Stimulated activated CD8-positive, alpha-beta memory T cell treated with anti-CD3 and anti-CD28 coated beads, Interleukin-4, amount 100 ng/mL, for 1 hour (primary cell): ENCODE results near the gene LNPEP.

ENCODE experiments used
- DNase-seq, 2 donors: peaks; one replicate each; pipeline ENCODE4 v3.0.0-alpha.2; 2020; ENCODE audit warnings: low read depth in 2 of 2, low spot score in 1 of 2

The LNPEP gene

GRCh38 chr5:96957254-96958049, 21.6 kb downstream of the LNPEP start:
- no peak for DNase-seq

DNA sequence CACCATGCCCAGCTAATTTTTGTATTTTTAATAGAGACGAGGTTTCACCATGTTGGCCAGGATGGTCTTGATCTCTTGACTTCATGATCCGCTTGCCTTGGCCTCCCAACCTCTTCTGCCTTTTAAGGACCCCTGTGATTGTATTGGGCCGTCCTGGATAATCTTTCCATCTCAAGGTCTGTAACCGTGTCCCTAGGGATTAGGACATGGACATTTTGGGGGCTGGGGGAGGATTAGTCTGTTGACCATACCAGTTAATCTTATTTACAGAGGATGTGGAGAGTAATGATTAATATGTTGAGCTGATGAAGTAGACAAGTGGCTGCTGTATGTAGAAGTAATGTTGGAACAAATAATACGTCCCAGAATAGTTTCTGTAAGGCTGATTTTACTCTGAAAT, 23.1 kb downstream of the LNPEP start:
- no peak for DNase-seq

DNA sequence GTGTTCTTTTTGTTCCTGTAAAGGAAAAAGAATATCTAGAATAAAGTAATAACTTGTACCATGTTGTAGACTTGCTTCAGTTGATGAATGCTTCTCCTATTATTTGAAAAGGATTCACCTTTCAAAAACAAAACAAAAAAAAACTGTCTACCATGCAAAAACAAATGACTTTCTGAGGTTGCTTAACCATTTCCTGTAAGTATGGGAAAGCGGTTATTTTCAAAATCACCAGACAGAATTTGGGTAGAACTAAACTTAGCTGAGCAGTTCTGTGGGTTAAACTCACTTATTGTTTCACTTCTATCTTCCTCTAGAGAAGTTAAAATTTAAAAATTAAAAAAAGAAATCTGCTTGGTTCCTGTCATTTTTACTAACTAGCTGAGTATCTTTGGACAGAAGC, 25.2 kb downstream of the LNPEP start:
- DNase-seq = no peak

- no peak for DNase-seq
Observed at GRCh38 chr5:96962540-96962991, 26.7 kb downstream of the LNPEP start.

DNA sequence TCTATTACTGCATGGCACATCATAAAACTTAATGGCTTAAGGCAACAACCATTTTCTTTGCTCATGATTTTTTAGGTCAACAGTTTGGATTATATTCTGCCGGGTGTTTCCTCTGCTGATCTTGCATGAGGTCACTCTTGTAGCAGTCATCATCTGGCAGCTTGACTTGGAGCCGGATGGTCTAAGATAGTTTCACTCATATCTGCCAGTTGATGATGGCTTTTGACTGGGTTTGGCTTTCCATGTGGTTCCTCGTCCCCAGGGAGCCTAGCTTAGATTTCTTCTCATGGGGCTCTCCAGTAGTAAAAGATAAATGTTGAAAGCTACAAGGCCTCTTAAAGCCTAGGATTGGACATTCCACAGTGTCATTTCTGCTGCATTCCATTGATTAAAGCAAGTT, 27.4 kb downstream of the LNPEP start:
- no peak for DNase-seq

DNA sequence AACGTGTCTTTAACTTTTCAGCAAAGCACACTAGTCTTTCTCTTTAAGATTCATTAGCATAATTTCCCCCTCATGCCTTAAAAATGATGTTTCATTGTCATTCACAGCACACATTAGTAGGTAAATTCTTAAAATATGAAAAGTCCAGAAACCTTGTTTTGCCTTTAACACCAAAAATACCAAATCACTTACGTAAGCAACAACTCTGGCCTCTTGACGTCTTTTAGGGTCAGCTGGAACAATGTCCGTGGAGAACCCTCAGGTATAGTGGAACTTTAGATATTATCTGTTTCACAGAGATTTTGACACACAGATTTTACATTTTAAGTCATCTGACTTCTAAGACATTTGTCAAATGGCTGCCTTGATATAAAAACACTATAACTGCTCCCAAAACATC, 30.9 kb downstream of the LNPEP start:
- no peak for DNase-seq

DNA sequence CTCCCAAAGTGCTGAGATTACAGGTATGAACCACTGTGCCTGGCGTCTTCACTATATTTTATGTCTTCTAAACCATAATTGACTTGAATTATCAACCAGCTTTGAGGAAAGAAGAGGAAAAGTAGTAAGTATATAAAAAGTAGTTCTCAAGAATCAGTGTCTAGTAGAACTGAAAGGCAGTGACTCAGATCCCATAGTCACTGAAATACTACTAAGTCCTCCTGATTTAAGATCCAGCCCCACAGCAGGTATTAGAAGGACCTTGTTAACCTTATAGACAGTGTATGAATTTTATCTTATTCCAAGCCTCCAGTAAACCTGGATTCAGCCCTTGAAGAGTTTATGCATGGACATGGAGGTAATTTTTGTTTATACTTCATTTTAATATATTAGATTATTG, 31.5 kb downstream of the LNPEP start:
- no peak for DNase-seq

GRCh38 chr5:96968074-96968473, 32.2 kb downstream of the LNPEP start:
- no peak for DNase-seq

GRCh38 chr5:96968614-96969013, 32.7 kb downstream of the LNPEP start:
- no peak for DNase-seq

- no peak for DNase-seq
Observed at GRCh38 chr5:96969366-96969765, 33.5 kb downstream of the LNPEP start.

- no peak for DNase-seq
Observed at GRCh38 chr5:96972599-96973334, 36.9 kb downstream of the LNPEP start.

GRCh38 chr5:96973532-96974401, 37.9 kb downstream of the LNPEP start:
- DNase-seq = no peak

DNA sequence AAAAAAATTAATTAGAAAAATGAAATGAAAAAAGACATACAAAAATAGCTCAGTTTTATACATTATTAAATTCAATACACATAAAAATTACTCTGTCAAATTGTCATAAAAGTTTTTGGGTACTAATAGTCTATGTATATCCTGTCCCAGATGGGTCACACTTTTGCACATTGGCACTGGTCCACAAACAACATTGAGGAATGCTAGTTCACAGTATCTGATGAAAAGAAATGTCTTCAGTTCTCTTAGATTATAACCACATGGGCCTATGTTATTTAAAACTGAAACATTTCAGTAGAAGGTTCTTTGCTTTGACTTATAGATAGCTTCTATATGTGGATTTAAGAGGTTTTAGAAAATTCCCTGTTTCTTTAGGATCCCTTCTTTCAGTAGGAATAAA, 39.8 kb downstream of the LNPEP start:
- no peak for DNase-seq

DNA sequence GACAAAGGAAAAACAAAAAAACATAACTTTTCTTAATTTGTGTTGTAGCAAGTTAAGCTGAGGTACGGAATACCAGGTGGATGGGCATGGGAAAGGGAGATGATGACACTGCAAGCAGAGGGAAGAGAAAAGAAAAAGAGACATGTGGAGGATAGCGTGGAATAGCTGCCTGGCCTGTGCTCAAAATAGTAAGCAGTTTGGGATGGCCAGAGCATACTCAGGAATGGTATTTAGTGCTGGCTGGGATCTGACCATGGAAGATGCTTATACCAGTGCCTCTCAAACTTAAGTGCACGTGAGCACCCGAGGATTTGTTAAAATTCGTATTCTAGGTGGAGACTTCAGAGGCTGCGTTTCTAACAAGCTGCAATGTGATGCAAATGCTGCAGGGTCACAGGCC, 41.3 kb downstream of the LNPEP start:
- no peak for DNase-seq

- DNase-seq = no peak
Observed at GRCh38 chr5:96978812-96979449, 43.1 kb downstream of the LNPEP start.

GRCh38 chr5:96984506-96985192, 48.8 kb downstream of the LNPEP start:
- DNase-seq = no peak

DNA sequence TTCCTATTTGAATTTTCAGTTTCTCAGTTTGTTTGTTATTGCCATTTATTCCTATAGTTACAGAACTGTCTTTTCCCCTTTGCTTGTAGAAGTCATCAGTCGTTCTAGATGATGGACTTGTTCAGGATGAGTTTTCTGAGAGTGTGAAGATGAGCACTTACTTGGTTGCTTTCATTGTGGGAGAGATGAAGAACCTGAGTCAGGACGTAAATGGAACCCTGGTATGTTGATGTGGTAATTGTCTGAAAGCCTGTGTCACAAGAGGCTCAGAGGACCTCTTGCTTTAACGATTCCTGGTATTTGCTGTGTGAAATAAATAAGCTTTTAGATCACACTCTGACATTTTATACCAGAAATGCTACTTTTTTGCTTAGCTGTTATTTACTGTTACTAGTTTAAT, 50.6 kb downstream of the LNPEP start:
- DNase-seq = no peak

DNA sequence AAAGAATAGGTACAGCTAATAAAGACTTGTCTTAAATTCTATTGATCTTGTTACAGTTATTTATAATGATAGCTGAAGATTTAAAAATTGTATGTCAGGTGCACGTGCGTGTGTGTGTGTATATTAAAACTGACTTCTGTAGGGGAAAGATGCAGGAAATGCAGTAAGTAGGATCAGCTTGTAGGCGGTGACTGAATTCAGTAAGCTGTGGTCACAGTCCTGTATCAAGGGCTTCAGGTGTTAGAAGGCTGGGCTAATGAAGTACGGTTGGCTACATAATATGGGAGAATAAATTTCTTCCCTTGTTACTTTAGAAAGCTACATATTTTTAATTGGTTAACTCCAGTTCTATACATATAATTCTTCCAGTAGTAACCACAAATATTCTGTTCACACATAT, 54.2 kb downstream of the LNPEP start:
- no peak for DNase-seq

DNA sequence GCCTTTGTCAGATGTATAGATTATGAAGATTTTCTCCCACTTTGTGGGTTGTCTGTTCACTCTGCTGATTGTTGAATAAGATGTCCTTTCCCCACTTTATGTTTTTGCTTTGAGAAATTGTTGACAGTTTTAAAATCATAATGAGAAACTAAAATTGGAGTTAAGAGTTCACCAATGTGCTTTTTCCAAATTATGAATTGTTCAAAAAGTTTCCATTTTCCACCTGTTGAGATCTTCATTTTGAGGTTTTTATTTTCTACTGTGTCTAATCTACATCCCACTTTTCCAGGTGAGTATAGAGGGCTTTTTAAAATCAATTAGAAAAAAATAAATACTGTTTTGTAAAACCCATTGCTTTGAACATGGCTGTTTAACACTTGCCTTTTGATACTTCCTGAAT, 55.8 kb downstream of the LNPEP start:
- no peak for DNase-seq

DNA sequence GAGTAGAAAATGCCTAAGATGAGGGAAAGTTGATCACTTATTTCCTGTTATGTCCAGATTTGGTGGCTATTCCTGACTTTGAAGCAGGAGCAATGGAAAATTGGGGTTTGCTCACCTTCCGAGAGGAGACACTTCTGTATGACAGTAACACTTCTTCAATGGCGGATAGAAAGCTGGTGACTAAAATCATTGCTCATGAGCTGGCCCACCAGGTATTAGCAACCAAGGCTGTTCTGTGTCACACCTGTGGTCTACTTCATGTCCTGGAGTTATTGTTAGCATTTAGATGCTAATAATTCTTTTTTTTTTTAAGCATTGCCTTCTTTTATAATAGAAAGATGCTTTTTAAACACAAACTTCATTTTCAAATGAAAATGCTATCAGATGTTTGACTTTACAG, 57.9 kb downstream of the LNPEP start:
- DNase-seq = no peak

GRCh38 chr5:96994493-96994892, 58.6 kb downstream of the LNPEP start:
- no peak for DNase-seq
